NCI-H1048 (cell line): ENCODE measurements around the gene VNN1.
"Not testable (repeated sequence)": the region's sequence is repeated elsewhere in the genome, so short reads cannot be mapped to it uniquely, and the experiment has no call there.

Source experiments
- DNase-seq: peaks from one replicate; lab custom pipeline; 2025; lab: John Stamatoyannopoulos, UW

Gene VNN1

GRCh38 chr6:132725471-132725870 is 11.6 kb upstream of the VNN1 start:
- DNase-seq: no peak

- no peak for DNase-seq
Measured at GRCh38 chr6:132719736-132720448, 6.0 kb upstream of the VNN1 start.

DNA sequence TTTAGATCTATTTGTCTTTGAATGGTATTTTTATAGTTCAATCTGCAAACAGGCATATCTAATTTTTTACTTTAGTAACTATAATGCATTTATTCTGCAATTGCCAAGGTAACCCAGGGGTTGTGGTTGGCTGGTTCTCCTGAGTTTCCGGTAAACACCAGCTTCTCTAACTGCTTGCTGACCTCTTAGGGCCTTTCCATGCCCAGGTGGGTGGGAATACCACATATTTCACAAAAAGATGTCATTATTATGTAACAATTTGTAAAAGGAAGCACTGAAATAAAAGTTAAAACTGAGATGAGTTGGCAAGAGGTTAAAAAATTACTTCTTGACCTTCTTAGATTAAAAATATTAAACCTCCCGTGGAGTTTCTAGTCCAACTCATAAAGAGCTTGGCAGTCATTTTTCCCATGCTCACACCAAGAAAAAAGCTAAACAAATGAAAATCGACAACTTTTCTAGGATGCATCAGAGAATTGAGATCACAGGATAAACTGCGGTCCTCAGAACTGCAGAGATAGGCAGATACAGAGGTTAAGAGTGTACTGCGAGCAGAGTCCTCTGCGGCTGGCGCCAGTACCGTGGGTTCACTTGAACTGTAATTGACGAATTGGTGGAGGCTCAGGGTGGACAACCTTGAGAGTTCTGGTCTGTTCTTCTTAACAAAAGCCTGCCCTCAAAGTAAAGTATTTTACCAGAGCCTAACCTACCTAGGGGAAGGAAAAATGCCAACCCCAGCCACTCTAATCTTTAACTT is 2.2 kb upstream of the VNN1 start:
- DNase-seq: no peak

GRCh38 chr6:132715204-132715603 is 1.3 kb upstream of the VNN1 start:
- no peak for DNase-seq

- no peak for DNase-seq
Measured at GRCh38 chr6:132714160-132714559, 305 bp upstream of the VNN1 start.

DNA sequence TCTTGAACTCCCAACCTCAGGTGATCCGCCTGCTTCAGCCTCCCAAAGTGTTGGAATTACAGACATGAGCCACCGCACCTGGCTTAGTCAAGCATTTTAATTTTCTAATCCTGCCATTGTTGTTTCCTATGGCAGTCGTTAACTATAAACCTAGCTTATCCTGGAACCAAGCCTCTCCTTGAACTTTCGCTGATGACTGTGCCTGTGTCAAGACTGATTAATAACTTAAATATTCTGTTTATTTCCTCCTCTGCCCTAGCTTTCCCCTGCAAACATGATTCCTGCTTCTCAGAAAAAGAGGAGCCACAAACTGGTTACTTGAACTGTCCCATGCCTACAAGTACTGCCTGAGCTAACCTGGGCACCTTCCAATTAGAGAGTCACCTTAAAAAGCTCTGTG is 1.5 kb downstream of the VNN1 start:
- DNase-seq: no peak

DNA sequence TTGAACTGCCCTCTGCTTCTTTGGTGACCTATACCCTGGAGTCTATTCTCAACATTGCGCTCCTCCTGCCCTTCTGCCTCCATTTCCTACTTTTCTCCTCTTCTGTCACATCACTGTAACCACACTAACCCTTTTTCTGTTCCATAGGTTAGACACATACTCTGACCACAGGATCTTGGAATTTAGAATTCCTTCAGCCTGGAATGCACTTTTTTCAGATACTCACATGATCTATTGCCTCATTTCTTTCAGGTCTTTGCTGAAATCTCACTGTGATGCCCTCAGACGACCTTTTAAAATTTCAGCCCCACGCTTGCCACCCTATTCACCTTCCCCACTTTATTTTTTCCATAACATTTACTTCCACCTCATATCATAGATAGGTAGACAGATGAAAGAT is 5.1 kb downstream of the VNN1 start:
- DNase-seq: no peak

DNA sequence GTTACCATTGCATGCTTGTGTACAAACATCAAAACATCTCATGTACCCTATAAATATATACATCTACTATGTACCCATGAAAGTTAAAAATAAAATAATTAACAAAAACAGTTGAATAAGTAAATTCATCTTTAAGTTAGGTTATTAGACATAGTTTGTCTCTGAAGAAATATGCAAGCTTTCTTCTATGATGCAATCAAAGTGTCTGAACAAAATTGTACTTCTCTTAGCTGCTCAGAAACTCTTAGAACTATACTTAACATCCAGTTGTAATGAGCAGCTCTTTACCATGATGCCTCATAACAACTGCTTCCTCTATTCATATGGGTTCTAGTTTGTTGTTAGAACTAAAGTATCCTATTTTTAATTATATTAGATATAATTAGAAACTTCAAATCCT is 5.9 kb downstream of the VNN1 start:
- DNase-seq: no peak

DNA sequence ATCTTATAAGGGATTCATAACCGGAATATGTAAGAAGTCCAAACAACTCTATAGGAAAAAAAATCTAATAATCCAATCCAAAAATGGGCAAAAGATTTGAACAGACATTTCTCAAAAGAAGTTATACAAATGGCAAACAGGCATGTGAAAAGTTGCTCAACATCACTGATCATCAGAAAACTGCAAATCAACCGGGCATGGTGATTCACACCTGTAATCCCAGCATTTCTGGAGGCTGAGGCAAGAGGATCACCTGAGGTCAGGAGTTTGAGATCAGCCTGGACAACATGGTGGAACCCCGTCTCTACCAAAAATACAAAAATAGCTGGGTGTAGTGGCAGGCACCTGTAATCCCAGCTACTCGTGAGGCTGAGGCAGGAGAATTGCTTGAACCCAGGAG is 7.1 kb downstream of the VNN1 start:
- not testable (repeated sequence) for DNase-seq

GRCh38 chr6:132703936-132704335 is 9.9 kb downstream of the VNN1 start:
- no peak for DNase-seq

DNA sequence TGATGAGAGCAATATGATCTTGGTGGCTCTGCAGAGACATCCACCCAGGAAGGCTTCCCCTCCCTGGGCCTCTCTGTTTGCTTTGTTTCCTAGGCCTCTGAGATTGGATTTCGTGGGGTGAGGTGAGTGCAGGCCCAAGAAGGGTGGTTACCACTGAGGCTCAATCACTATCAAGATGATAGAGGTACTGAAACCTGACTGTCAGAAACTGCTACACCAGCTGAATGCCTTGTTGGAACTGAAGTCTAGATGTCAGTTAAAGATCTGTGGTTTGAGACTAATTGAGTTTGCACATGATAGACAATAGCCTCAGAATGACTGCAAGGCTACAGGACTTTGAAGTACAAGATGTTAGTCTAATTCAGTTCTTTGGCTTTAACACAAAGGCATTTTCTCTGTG is 15.2 kb downstream of the VNN1 start:
- no peak for DNase-seq

- DNase-seq: no peak
Measured at GRCh38 chr6:132695773-132696172, 18.1 kb downstream of the VNN1 start.

GRCh38 chr6:132693478-132693877 is 20.4 kb downstream of the VNN1 start:
- no peak for DNase-seq

DNA sequence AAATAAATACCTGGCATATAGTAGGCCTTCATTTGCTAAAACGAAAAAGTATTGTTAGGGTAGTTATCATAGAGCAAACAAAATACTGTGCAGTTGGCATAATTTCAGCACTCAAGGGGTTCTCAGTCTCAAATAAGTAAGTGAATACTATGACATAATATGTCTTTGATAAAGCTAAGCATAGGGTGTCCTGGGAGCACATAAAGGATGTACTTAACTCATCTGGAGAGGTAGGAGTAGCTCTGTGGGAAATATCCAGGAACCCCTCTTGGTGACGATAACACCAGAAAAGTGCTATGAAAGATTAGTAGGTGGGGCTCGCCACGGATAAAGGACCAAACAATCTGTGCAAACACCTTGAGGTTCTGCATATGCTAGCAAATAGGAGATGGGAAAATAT is 23.2 kb downstream of the VNN1 start:
- no peak for DNase-seq

DNA sequence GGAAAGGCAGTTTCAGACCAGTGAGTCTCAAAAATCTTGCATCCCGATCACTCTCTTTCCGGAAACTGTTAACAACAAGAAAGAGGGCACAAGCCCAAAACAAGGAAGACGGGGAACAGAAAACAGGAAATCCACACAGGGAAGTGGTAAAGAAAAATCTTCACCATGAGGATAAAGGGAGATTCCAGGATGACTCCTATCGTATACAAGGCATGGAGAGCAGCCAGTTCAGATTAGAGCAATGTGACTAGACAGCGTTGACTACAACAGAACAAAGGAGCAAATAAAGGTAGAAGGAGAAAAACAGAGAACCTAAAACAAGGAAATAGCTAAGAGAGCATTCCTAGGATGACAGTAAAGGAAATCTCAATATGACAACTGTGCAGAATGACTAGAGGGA is 26.5 kb downstream of the VNN1 start:
- no peak for DNase-seq

GRCh38 chr6:132686531-132686930 is 27.3 kb downstream of the VNN1 start:
- DNase-seq: no peak

GRCh38 chr6:132685009-132685408 is 28.8 kb downstream of the VNN1 start:
- DNase-seq: no peak

- DNase-seq: no peak
Measured at GRCh38 chr6:132684272-132684671, 29.6 kb downstream of the VNN1 start.

GRCh38 chr6:132683543-132683942 is 30.3 kb downstream of the VNN1 start:
- no peak for DNase-seq

DNA sequence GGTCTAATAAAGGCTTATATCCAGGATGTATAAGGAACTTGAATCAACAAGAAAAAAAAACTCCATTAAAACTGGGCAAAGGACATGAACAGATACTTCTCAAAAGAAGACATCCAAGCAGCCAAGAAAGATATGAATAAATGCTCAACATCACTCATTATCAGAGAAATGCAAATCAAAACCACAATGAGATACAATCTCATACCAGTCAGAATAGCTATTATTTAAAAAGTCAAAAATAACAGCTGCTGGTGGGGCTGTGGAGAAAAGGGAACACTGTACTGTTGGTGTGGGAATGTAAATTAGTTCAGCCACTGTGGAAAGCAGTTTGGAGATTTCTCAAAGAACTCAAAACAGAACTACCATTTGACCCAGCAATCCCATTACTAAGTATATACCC is 34.8 kb downstream of the VNN1 start:
- DNase-seq: not testable (repeated sequence)

- no peak for DNase-seq
Measured at GRCh38 chr6:132675749-132676148, 38.1 kb downstream of the VNN1 start.

DNA sequence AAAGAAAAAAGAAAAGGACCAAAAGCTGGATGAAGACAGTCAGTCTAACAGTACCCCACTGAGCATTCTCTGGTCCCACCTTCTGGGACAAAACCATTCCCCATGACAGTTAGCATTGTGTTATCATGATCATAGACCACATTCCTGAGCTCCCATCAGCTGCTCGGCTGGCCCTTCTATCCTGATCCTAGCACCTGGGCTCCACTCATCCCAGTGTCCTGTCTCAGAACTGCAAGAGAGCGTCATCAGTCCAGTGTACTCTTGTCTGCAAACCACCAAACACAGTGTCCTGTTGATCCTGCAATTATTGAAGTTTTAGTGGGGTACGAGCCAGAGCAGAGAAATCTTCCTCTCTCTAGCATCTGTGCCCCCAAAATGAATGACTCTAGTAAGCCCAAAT is 38.9 kb downstream of the VNN1 start:
- no peak for DNase-seq

GRCh38 chr6:132673376-132674094 is 40.3 kb downstream of the VNN1 start:
- DNase-seq: no peak
